HG03342 (cell line): Measurements from ENCODE around the gene AXL.
"Not testable (repeated sequence)": the region's sequence is repeated elsewhere in the genome, so short reads cannot be mapped to it uniquely, and the experiment has no call there.

ENCODE experiments used
- ATAC-seq: cut with Tn5 transposase; IDR thresholded peaks from one replicate; pipeline ENCODE4 v1.9.1; 2021; ENCODE audit warnings: mild to moderate bottlenecking, moderate library complexity; ENCODE audit not compliant: unreplicated experiment

Gene AXL

GRCh38 chr19:41206456-41206855 lies 12.6 kb upstream of the AXL start:
- no peak for ATAC-seq

DNA sequence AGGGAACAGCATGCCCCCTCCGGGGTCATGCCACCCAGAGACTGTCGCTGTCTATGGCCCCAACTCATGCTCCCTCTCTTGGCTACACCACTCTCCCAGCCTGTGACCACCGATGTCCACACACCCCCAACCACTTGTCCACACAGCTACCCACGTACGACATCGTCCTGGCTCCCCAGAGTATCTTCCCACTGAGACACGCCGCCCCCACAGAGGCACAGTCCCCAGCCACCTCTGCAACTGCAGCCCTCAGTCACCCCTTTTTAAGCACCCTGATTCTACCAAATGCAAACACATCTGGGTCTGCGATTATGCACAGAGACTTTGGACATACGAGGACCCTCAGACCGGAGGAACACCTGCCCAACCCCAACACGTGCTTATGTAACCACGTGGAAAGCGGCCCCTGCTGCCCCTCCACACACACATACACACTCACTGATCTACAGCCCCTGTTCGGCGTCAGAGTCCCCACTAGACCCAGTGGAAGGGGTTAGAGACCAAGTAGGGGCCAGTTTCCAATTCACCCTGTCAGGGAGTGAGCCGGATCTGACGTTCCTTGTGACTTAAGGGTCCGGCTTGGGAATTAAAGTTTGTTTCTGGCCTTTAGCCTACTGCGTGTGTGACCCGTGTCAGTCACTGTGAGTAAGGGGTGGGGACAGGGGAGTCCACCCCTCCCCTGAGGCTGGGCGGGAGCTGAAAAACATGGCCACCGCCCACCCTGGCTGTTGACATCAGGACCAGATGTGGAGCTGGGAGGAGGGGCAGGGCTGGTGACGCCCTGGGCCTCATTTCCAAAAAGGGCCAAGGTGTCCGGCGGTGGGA lies 11.9 kb upstream of the AXL start:
- ATAC-seq: no peak

- no peak for ATAC-seq
Measured at GRCh38 chr19:41214161-41214560, 4.9 kb upstream of the AXL start.

GRCh38 chr19:41217741-41218140 lies 1.3 kb upstream of the AXL start:
- no peak for ATAC-seq

GRCh38 chr19:41218249-41218614 lies 791 bp upstream of the AXL start:
- no peak for ATAC-seq

- ATAC-seq: no peak
Measured at GRCh38 chr19:41219924-41220567, 1.0 kb downstream of the AXL start.

DNA sequence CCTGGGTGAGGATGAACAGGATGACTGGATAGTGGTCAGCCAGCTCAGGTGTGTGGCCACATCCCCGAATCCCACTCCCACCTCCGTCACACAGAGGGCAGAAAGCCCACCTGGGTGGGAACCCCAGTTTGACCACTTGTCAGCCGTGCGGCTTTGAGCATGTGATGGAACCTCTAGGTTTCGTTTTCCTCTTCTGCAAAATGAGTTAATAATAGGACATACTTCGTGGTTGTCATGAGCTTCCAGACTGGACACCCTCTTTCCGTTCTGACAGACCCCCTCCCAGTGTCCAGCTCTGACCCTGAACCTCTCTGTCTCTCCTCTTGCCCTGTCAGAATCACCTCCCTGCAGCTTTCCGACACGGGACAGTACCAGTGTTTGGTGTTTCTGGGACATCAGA lies 1.8 kb downstream of the AXL start:
- ATAC-seq: no peak

- ATAC-seq: no peak
Measured at GRCh38 chr19:41221514-41222205, 2.6 kb downstream of the AXL start.

DNA sequence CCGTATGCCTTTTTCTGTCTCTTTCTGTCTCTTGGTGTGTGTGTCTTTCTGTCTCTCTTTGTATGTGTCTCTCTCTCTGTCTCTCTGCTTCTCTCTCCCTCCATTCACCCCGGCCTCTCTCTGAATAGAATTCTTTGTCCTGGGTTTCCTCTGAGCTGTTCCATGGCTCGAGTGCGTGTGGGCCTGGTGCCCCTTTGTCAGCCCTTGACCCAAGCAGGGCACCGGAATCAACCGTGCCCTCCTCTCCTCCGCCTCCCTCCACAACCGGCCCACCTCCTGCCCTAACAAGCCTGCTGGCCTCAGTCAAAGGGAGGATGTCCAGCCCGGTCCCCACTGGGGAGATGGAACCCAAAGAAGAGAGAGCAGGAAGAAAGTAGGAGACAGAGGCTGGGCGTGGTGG lies 3.2 kb downstream of the AXL start:
- no peak for ATAC-seq

DNA sequence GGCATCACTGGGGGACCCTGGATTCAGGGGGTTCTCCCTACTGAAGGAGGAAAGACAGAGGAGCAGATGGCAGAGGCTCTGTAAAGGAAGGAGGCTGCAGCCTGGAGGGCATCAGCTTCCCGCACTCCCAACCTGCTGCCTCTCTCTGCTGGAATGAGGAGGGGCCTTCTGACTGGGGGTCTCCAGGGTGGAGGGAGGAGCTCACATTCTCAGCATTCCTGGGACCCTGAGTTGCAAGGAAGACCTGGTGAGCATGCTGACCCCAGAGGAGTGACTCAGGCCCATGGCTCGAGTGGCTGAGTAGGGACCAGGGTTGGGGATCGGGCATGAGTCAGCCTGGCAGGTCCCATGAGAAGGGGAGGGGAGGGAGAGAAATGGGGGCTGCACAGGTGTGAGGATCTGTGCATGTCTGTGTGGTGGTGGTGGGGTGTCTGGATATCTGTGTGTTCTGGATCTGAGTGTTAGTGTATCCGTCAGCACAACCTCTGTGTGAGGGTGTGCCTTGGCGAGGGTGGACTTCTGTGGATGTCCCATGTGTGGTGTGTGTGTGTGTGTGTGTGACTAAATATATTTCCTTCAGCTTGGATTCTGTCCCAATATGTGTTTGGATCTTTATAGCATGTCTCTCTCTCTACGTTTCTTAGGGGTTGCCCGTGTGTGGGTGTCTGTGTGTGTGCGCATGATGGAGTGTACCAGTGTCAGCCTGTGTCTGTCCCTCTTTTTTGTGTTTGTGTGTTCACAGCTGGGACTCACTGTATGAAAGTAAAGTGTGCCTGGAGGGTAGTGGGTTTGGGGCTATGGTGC lies 4.6 kb downstream of the AXL start:
- ATAC-seq: no peak

DNA sequence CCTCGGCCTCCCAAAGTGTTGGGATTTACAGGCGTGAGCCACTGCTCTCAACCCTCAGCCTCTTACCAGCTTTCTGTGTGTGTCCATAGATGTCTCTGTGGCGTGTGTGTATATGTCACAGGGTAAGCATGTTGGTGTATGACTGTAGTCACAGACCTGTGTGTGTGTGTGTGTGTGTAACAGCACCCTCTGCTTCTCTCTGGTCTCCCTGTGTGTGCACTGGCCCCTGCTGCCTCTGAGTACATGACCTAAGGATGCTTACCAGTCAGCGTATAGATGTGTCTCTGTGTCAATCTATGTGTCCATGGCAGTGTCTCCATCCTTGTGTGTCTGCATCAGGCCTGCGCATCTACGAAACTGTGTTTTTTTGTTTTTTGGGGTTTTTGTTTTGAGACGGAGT lies 5.6 kb downstream of the AXL start:
- ATAC-seq: no peak

GRCh38 chr19:41225238-41226052 lies 6.4 kb downstream of the AXL start:
- ATAC-seq: no peak

GRCh38 chr19:41226053-41226873 lies 7.2 kb downstream of the AXL start:
- no peak for ATAC-seq

DNA sequence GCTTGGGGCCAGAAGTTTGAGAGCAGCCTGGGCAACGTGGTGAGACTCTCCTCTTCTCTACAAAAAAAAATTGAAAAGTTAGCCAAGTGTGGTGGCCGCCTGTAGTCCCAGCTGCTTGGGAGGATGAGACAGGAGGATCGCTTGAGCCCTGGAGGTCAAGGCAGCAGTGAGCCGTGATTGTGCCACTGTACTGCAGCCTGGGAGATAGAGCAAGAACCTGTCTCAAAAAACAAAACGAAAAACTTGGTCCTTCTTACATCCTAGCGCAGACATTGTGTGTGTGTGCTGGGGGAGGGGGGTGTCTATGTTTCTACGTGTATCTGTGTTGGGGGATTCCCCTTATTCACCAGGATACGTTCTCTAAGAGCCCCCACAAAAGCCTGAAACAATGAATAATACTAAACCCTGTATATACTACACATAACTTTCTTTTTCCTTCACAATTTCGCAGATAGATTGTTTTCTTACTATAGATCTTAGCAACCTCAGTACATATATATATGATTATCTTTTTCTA lies 7.9 kb downstream of the AXL start:
- no peak for ATAC-seq

GRCh38 chr19:41228486-41228885 lies 9.5 kb downstream of the AXL start:
- ATAC-seq: no peak

DNA sequence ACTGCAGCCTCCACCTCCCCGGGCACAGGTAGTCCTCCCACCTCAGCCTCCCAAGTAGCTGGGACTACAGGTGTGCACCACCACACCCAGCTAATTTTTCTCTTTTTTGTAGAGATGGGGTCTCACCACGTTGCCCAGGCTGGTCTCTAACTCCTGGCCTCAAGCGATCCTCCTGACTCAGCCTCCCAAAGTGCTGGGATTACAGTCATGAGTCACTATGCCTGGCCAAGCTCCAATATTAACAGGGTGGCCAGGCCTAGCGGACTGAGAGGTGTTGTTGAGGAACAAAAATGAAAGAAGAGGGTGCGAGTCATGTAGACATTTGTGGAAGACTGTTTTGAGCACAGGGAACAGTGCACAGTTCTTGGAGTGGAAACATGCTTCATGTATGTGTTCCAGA lies 10.3 kb downstream of the AXL start:
- not testable (repeated sequence) for ATAC-seq

DNA sequence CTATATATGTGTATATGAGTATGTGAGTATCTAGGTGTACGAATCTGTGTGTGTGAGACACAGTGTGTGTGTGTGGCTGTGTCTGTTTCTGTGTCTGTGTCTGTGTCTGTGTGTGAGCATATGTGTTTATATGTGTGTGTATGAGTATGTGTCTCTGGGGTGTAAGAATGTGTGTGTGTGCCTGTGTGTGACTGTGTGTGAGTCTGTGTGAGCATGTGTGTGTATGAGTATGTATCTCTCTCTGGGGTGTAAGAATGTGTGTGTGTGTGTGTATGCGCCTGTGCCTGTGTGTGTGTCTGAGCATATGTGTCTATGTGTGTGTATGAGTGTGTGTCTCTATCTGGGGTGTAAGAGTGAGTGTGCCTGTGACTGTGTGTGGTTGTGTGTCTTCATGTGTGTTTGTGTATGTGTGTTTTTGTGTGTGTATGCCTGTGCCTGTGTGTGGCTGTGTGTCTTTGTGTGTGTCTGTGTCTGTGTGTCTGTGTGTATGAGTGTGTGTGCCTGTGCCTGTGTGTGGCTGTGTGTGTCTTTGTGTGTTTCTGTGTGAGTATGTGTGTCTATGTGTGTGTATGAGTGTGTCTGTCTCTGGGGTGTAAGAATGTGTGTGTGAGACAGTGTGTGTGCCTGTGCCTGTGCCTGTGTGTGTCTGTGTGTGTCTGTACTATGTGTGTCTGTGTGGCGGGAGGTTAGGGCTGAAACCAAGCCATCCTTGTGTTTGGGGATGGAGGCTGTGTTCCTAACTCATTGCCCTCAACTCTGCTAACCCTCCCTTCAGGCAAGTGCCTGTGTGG lies 11.2 kb downstream of the AXL start:
- no peak for ATAC-seq

- no peak for ATAC-seq
Measured at GRCh38 chr19:41232686-41233085, 13.7 kb downstream of the AXL start.
